A549 treated with Hydrocortisone at 1 μM for 4 hours (cell line): ENCODE measurements around the gene KRCC1. TPM values are rescaled to one million over a fixed set of nuclear protein-coding genes. Genes with fewer than 3 reads are reported as not detected.

ENCODE experiments used
- total RNA-seq: library from RNA; stranded (reverse); fragments of 200-300 nt; extraction: Qiagen RNA extraction; gene quantifications from 5 replicates; pipeline ENCODE4 v1.2.3, GENCODE V29; 2022

The KRCC1 gene
- 9.2 to 15.0 TPM (median 11.9 TPM) in 5 replicates for total RNA-seq

DNA sequence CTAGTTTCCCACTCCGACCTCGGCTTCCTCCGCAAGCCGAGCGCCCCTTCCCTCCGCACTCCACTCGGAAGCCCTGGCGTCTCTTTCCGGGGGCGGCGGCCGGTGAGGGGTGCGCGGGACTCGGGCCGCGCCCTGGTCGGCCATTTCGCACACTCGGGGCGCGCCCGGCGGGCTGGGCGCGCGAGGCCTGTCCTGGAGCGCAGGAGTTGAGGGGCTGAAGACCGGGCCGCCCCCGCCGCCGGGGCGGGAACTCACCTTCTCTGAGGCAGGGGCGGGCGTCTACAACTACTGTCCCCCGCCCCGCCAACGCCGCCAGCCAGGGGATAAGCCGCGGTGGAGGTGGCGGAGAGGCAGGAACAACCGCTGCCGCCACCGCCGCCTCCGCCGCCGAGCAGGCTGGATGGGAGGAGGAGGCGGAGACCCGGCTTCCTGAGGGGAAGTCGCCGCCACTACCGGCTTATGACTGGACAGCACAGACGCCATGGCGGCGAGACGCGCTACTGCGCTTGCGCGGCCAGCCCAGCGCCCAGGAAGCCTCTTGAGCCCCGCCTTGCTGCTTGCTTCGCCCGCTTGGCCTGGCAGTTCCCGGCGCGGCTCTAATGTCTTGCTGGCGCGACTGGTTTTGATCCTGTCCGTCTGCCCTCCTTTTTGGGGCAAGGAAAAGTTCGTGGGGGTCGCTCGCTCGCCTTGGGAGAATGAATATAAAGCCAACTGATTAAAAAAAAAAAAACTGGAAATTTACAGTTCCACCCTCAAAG, at the start of gene KRCC1:
KRCC1 (minus strand) TSS at position 413 of the 758 bp plus-strand sequence. CDS start 27,220 bp downstream, outside the sequence.

DNA sequence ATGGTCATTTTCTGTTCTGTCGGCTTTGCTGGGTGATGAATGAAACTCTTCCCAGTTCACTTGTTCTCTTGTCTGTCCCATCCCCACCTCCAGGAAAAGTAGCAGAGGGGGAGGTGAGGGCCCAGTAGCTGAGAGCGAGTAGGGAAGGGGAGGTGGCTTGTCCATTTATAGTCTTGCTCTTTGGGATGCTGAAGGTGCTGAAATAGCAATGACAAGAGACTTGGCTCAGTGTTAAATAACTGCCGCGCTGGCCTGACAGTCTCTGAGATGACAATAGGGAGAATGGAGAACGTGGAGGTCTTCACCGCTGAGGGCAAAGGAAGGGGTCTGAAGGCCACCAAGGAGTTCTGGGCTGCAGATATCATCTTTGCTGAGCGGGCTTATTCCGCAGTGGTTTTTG, 12.0 kb upstream of the KRCC1 start, which contains the start of gene SMYD1:
SMYD1 (plus strand) TSS at position 228 of the 400 bp plus-strand sequence; CDS start at position 268, 40 bp downstream.

DNA sequence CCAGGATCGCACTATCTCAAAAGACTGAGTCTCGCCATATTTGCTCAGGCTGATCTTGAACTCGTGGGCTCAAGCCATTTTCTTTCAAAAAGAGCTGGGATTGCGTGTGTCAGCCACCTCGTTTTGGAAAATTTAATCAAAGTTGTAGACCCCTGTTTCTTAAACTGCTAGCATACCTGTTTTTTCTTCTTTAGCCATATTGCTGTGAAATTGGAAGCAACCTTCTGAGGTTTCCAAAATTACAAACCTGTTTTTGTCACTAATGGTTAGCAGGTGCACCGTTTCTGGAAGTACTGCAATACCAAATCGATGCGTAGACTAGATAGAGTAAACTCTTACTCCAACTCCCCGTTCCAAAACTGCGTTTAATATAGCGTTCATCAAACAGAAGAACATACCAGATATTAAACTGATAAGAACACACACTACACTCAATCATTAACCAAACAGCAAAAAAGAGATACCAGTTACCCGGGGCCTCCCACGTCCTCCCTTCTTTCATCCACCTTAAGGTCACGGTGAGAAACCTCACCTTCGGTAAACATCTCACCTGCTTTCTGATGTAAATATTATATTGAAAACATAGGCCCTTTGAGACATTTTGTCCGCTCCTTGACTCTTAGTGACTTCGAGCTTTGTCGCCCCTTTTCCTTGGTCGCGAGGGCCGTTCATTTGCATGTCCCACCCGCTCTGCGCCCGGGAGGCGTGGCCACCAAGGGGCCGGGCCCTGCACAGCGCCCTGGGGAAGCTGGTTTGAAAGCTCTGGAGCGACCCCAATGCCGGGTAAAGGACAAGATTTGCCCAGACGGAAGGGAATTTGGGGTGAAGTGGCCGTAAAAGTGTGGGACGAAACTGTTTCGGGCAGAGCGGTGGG, 39.3 kb downstream of the KRCC1 start, which contains the start of gene RNU2-63P:
RNU2-63P (minus strand) TSS at position 462 of the 874 bp plus-strand sequence.

Other genes with a start within 250 kb of the KRCC1 start
- gene RGPD2, start 230.0 kb downstream of the KRCC1 start, total RNA-seq, result 0.18 to 0.68 TPM (median 0.38 TPM) in 5 replicates
- not detected in 5 replicates for gene RNU2-63P, start 39.2 kb downstream of the KRCC1 start, total RNA-seq
- not detected in 5 replicates for gene SMYD1, start 12.0 kb upstream of the KRCC1 start, total RNA-seq
- gene FABP1, start 72.3 kb upstream of the KRCC1 start, total RNA-seq, result 0.24 TPM in 1 of 5 replicates, not detected in the others
- 0.02 TPM in 1 of 5 replicates, not detected in the others for gene THNSL2, start 114.6 kb upstream of the KRCC1 start, total RNA-seq